IPS DF 19.7 (cell line): ENCODE measurements around the gene CACNA1G.

Source experiments
- DNase-seq: peaks from one replicate; pipeline ENCODE4 v3.0.0-alpha.2; 2013; ENCODE audit warnings: low read depth, low spot score

CACNA1G gene

GRCh38 chr17:50533720-50534148 lies 26.8 kb upstream of the CACNA1G start:
- DNase-seq = no peak

- no peak for DNase-seq
These were observed 26.1 kb upstream of the CACNA1G start for GRCh38 chr17:50534222-50534978.

- DNase-seq = no peak
These were observed 25.6 kb upstream of the CACNA1G start for GRCh38 chr17:50534979-50535326.

- no peak for DNase-seq
These were observed 25.1 kb upstream of the CACNA1G start for GRCh38 chr17:50535407-50535806.

GRCh38 chr17:50536683-50537646 lies 23.6 kb upstream of the CACNA1G start:
- no peak for DNase-seq

- DNase-seq = no peak
These were observed 22.6 kb upstream of the CACNA1G start for GRCh38 chr17:50537721-50538548.

GRCh38 chr17:50538549-50539410 lies 21.7 kb upstream of the CACNA1G start:
- no peak for DNase-seq

GRCh38 chr17:50539762-50540559 lies 20.6 kb upstream of the CACNA1G start:
- no peak for DNase-seq

- no peak for DNase-seq
These were observed 19.7 kb upstream of the CACNA1G start for GRCh38 chr17:50540560-50541401.

- no peak for DNase-seq
These were observed 19.2 kb upstream of the CACNA1G start for GRCh38 chr17:50541402-50541715.

GRCh38 chr17:50541716-50542688 lies 18.5 kb upstream of the CACNA1G start:
- no peak for DNase-seq

- no peak for DNase-seq
These were observed 17.4 kb upstream of the CACNA1G start for GRCh38 chr17:50542795-50543774.

GRCh38 chr17:50544516-50544915 lies 16.0 kb upstream of the CACNA1G start:
- DNase-seq = no peak

GRCh38 chr17:50545311-50545710 lies 15.2 kb upstream of the CACNA1G start:
- no peak for DNase-seq

- no peak for DNase-seq
These were observed 13.8 kb upstream of the CACNA1G start for GRCh38 chr17:50546701-50547034.

GRCh38 chr17:50547035-50547735 lies 13.3 kb upstream of the CACNA1G start, which contains the start of gene SPATA20:
SPATA20 (plus strand) TSS chr17:50547174; CDS start chr17:50547209, 35 bp downstream.
- no peak for DNase-seq
